ENCODE data around the gene TEX55.

DNA sequence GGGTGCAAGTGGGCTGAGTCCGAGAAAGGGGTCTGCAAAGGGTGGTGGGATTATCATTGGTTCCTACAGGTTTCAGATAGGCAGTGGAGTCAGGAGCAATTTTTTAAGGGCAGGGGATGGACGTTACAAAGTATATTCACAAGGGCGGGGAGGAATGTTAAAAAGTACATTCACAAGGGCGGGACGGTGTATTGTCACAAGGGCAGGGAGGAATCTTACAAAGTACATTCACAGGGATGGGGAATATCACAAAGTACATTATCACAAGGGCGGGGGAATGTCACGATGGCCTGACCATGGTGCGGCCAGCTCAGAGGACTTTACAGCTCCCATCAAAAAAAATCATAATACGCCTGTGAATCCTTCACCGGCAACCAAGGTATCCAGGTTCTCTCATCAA lies 20.6 kb upstream of the TEX55 start:
- TF ChIP-seq POLR2A (IDR thresholded peaks at IDR 0.05; ENCODE audit: low read length) = no peak
- no peak for TF ChIP-seq GATA1 (IDR thresholded peaks at IDR 0.05; ENCODE audit: low read depth, low read length)

All from erythroblast (primary cell).